Thoracic aorta (tissue), 2 donors: ENCODE measurements around the gene TMEM106C. TPM values are rescaled to one million over a fixed set of nuclear protein-coding genes. Genes with fewer than 3 reads are reported as not detected.

Experiments used
- ATAC-seq: fragments of 150-250 bp; one replicate; pipeline ENCODE4 v1.8.0; 2017; ENCODE audit warnings: low read depth; ENCODE audit not compliant: insufficient number of reproducible peaks, low FRiP score
- DNase-seq: peaks from one replicate; pipeline ENCODE4 v3.0.0-alpha.2; 2020; ENCODE audit warnings: low spot score
- H3K27ac ChIP-seq, 2 donors: fragments of 200-600 bp; sonication (generic); 1 replicate in 1 of 2; 2 replicates in 1 of 2; pipeline ENCODE4 v1.5.1; 2016; ENCODE audit warnings: mild to moderate bottlenecking in 2 of 2, moderate library complexity in 2 of 2
- H3K27me3 ChIP-seq: fragments of 200-600 bp; sonication (generic); replicated peaks from 2 replicates; pipeline ENCODE4 v1.6.0; 2016; ENCODE audit warnings: mild to moderate bottlenecking; ENCODE audit not compliant: insufficient read depth
- H3K36me3 ChIP-seq: fragments of 200-600 bp; sonication (generic); one replicate; pipeline ENCODE4 v1.5.1; 2016
- H3K4me1 ChIP-seq, 2 donors: fragments of 200-600 bp; sonication (generic); 1 replicate in 1 of 2; 2 replicates in 1 of 2; pipeline versions ENCODE4 v1.5.1 to v1.6.0; 2016; ENCODE audit warnings: low read depth in 2 of 2, mild to moderate bottlenecking in 1 of 2; ENCODE audit not compliant: control insufficient read depth in 1 of 2
- H3K4me3 ChIP-seq: fragments of 200-600 bp; sonication (generic); 2 replicates; pipeline ENCODE4 v1.5.1; 2016; ENCODE audit warnings: mild to moderate bottlenecking
- H3K9me3 ChIP-seq: fragments of 200-600 bp; sonication (generic); 2 replicates; pipeline ENCODE4 v1.5.1; 2016
- CTCF ChIP-seq: fragments of 200-600 bp; sonication (generic); IDR thresholded peaks from one replicate; pipeline ENCODE4 v1.5.1; 2019; ENCODE audit warnings: antibody characterized with exemption
- total RNA-seq, 2 donors: library from RNA; depleted of rRNA; stranded (reverse); fragments of >200 nt; gene quantifications; one replicate each; pipeline versions ENCODE4 v1.1.0 to v1.2.3, GENCODE V29; 2016

The TMEM106C gene
- total RNA-seq, 2 donors from 2014 or later, result 48.1 to 149 TPM

- DNase-seq, result no peak
- H3K4me3 ChIP-seq, result no peak overlapping the region
- no peak for ATAC-seq
- no peaks in the 10 kb centered on the region for H3K4me1 ChIP-seq
- H3K27me3 ChIP-seq, result no peaks in the 10 kb centered on the region
- H3K9me3 ChIP-seq, result no peaks in the 10 kb centered on the region
- H3K27ac ChIP-seq, result no peak overlapping the region
- no peaks in the 10 kb centered on the region for H3K36me3 ChIP-seq
- TF ChIP-seq CTCF, result no peak
These were observed 27.1 kb downstream of the TMEM106C start for GRCh38 chr12:47990351-47991105.

GRCh38 chr12:47991106-47992061, 28.0 kb downstream of the TMEM106C start:
- TF ChIP-seq CTCF, result no peak
- no peak for ATAC-seq
- DNase-seq, result no peak
- H3K9me3 ChIP-seq, result no peaks in the 10 kb centered on the region
- no peak overlapping the region for H3K27ac ChIP-seq
- no peak overlapping the region for H3K4me3 ChIP-seq
- H3K36me3 ChIP-seq, result no peaks in the 10 kb centered on the region
- H3K4me1 ChIP-seq, result no peaks in the 10 kb centered on the region
- no peaks in the 10 kb centered on the region for H3K27me3 ChIP-seq

DNA sequence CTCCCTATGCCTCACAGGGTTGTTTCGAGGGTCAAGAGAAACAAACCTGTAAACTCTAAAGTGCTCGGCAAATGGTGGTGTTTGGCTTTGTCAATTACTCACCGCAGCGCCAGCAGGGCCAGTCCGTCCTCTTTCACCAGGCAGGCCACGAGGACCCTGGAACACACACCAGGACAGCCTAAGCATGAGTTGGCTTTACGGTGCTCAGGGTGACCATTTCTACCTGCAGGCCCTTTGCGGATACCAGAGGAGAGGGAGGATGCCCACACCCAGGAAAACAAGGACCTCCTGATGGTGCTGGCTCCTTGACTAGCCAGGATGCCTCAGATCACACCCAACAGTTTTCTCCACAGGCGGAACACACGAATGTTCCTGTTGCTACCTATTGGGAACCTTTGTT, 29.4 kb downstream of the TMEM106C start:
- H3K27ac ChIP-seq, result no peak overlapping the region
- no peaks in the 10 kb centered on the region for H3K9me3 ChIP-seq
- no peak for TF ChIP-seq CTCF
- DNase-seq, result no peak
- H3K4me3 ChIP-seq, result no peak overlapping the region
- no peaks in the 10 kb centered on the region for H3K36me3 ChIP-seq
- ATAC-seq, result no peak
- H3K4me1 ChIP-seq, result no peaks in the 10 kb centered on the region
- no peaks in the 10 kb centered on the region for H3K27me3 ChIP-seq

- H3K9me3 ChIP-seq, result no peaks in the 10 kb centered on the region
- no peaks in the 10 kb centered on the region for H3K27me3 ChIP-seq
- H3K36me3 ChIP-seq, result no peaks in the 10 kb centered on the region
- H3K27ac ChIP-seq, result no peak overlapping the region
- H3K4me3 ChIP-seq, result no peak overlapping the region
- DNase-seq (no peak), ATAC-seq (no peak)
- no peaks in the 10 kb centered on the region for H3K4me1 ChIP-seq
- TF ChIP-seq CTCF, result no peak
These were observed 30.1 kb downstream of the TMEM106C start for GRCh38 chr12:47993491-47993890.

- H3K27me3 ChIP-seq, result no peaks in the 10 kb centered on the region
These were observed 32.6 kb downstream of the TMEM106C start for GRCh38 chr12:47995981-47996401.

More at GRCh38 chr12:47995981-47996401, 32.6 kb downstream of the TMEM106C start:
- no peak for TF ChIP-seq CTCF
- Histone ChIP-seq H3K27ac (no peak overlapping the region), H3K4me1 (peaks cover 0 to 3% of the 10 kb centered on the region in 2 donors), H3K36me3 (no peaks in the 10 kb centered on the region), H3K4me3 (no peak overlapping the region), H3K9me3 (no peaks in the 10 kb centered on the region)
- ATAC-seq (no peak), DNase-seq (no peak)
